ENCODE results near the gene ITGB2. TPM values are rescaled to one million over a fixed set of nuclear protein-coding genes. Genes with fewer than 3 reads are reported as not detected.
A peak's percentile ranks its signal among the peaks of the same experiment; 100 is the strongest.

Gene ITGB2
- total RNA-seq, 2 donors from 2014 or later = 13.1 to 27.1 TPM

DNA sequence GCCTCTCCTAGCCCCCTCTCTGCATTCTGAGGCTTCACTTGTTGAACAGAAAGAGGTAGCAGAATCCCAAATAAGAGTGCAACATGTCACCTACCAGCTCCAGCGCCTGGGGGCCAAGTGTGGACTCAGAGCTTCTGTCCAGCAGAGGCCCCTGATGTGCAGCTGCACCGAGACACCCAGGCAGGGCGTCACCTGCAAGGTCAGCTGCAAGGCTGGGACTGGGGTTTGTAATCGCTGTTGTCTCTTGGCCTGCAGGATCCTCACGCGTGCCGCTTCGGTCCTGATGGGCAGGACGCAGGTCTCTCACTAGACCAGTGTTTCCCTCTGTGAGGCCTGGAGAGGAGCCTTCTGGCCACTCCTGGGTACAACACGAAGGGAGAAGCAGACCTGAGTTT lies 14.8 kb upstream of the ITGB2 start:
- Histone ChIP-seq H3K4me3 (no peak overlapping the region), H3K9ac (ENCODE audit: low read depth in 2 of 2, low read length in 2 of 2) (no peak overlapping the region), H3K27ac (no peak overlapping the region), H3K27me3 (peaks cover 33% of the 10 kb centered on the region), H3K4me1 (peaks cover 10% of the 10 kb centered on the region), H3K36me3 (no peaks in the 10 kb centered on the region), H3K9me3 (no peaks in the 10 kb centered on the region)
- DNase-seq = no peak
- TF ChIP-seq, protein P1, sequence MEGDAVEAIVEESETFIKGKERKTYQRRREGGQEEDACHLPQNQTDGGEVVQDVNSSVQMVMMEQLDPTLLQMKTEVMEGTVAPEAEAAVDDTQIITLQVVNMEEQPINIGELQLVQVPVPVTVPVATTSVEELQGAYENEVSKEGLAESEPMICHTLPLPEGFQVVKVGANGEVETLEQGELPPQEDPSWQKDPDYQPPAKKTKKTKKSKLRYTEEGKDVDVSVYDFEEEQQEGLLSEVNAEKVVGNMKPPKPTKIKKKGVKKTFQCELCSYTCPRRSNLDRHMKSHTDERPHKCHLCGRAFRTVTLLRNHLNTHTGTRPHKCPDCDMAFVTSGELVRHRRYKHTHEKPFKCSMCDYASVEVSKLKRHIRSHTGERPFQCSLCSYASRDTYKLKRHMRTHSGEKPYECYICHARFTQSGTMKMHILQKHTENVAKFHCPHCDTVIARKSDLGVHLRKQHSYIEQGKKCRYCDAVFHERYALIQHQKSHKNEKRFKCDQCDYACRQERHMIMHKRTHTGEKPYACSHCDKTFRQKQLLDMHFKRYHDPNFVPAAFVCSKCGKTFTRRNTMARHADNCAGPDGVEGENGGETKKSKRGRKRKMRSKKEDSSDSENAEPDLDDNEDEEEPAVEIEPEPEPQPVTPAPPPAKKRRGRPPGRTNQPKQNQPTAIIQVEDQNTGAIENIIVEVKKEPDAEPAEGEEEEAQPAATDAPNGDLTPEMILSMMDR (IDR thresholded peaks at IDR 0.05) = no peak
- intact Hi-C loops (cut with DNase I) = no loop called here

DNA sequence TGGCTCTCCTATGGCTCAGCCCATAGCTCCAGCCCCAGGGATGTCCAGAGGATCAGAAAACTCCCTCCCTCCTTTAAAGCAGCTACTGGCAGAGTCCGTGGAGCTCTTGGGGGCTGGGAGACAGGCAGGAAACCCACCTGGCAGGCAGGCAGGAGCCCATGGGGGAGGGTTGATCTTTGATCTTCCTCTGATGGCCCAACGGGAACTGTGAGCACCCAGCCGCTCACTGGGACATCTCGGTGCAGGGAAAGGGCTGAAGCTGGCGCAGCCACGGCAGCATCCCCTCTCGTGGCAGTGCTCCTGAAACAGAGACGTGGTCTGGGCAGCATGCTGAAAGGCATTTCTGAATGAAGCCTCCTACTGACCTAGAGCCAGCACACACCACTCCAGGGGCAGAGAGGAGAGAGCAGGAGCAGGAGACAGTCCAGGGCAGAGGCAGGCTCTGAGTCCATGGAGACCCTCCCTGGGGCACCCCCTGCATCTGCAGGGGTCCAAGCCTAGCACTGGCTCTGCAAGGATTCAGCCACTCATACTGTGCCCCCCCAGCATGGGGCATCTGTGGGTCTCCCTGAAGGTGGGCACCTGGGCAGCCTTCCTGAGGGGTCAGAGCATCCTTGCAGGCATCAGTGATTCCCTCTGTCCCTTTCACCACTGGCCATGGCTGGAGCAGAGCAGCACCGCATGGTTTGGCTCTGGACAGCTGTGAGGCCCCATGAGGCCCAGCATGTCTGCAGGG lies 14.3 kb upstream of the ITGB2 start:
- Histone ChIP-seq H3K36me3 (no peaks in the 10 kb centered on the region), H3K4me1 (peaks cover 10% of the 10 kb centered on the region), H3K9me3 (no peaks in the 10 kb centered on the region), H3K9ac (ENCODE audit: low read depth in 2 of 2, low read length in 2 of 2) (no peak overlapping the region), H3K27ac (no peak overlapping the region), H3K4me3 (no peak overlapping the region), H3K27me3 (peaks cover 33% of the 10 kb centered on the region)
- no peak for DNase-seq
- intact Hi-C loops (cut with DNase I) = no loop called here
- TF ChIP-seq, protein P1 (IDR thresholded peaks at IDR 0.05) = no peak

DNA sequence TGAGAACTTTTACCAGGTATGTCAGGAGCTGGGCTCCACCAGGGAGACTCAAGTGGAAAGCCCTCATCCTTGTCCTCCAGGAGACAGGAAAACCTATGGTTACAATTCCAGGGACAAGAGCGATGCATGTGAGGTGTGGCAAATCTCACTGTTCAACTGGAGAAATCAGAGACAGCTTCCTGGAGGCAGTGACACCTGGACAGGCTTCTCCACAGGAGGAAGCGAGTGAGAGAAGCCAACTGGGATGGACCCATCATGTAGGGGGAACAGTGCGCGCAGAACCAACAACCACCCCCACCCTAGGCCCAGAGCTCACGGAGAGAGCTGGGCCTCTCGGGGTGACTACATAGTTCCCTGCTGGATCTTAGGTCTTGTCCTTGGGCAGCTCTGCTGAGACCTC lies 13.6 kb upstream of the ITGB2 start:
- H3K27me3 ChIP-seq = peaks cover 33% of the 10 kb centered on the region
- no peaks in the 10 kb centered on the region for H3K36me3 ChIP-seq
- H3K4me3 ChIP-seq = no peak overlapping the region
- no peak overlapping the region for H3K27ac ChIP-seq
- H3K9ac ChIP-seq (ENCODE audit: low read depth in 2 of 2, low read length in 2 of 2) = no peak overlapping the region
- no peak for DNase-seq
- TF ChIP-seq, protein P1 (IDR thresholded peaks at IDR 0.05) = no peak
- peaks cover 10% of the 10 kb centered on the region for H3K4me1 ChIP-seq
- H3K9me3 ChIP-seq = no peaks in the 10 kb centered on the region
- intact Hi-C loops (cut with DNase I) = no loop called here

DNA sequence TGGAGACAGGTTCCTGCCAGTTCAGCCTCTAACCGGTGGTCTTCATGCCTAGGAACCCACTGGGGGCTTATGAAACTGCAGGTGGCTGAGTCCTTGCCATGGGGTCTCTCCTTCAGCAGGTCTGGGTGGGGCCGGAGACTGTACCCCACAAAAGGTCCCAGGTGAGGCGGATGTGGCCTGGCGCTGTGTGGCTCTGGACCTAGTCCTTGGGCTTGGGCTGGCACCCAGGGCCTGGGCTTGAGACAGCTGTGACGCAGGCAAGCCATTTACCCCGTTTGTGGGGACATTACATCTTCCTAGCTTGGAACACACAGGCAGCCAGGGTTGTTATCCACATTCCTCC lies 13.2 kb upstream of the ITGB2 start:
- Histone ChIP-seq H3K9ac (ENCODE audit: low read depth in 2 of 2, low read length in 2 of 2) (no peak overlapping the region), H3K27me3 (peaks cover 33% of the 10 kb centered on the region), H3K27ac (no peak overlapping the region), H3K4me1 (peaks cover 10% of the 10 kb centered on the region), H3K9me3 (no peaks in the 10 kb centered on the region), H3K4me3 (no peak overlapping the region), H3K36me3 (no peaks in the 10 kb centered on the region)
- TF ChIP-seq, protein P1 (IDR thresholded peaks at IDR 0.05) = no peak
- intact Hi-C loops (cut with DNase I) = loop anchor here (2.0 kb wide), 1 partner anchor 43 kb away; no protein-coding TSS in a partner anchor
- DNase-seq = no peak

DNA sequence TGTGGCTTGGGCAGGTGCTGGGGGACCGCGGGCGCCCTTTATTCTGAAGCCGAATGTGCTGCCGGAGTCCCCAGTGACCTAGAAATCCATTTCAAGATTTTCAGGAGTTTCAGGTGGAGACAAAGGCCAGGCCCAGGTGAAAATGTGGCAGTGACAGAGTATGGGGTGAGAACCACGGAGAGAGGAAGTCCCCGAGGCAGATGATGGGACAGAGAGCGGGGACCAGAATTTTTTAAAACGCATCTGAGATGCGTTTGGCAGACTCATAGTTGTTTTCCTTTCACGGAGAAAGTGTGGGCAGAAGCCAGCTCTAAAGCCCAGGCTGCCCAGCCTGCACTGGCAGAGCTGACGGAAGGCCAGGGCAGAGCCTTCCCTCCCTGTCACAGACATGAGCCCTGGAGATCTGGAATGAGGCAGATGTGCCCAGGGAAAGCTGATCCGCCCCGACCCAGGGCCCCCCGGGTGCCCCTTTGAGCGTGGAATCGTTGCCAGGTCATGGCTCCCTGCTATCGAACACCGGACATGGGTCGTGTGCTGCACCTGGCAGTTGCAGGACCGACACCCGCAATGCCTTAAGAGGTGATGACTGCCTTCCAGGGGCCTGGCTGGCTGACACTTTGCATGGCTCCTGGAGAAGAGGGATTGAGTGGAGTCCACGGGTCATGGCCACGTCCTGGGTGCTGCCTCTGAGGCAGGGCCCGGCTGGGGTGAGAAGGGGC lies 12.7 kb upstream of the ITGB2 start:
- no peaks in the 10 kb centered on the region for H3K36me3 ChIP-seq
- DNase-seq = no peak
- H3K4me1 ChIP-seq = peaks cover 10% of the 10 kb centered on the region
- H3K9ac ChIP-seq (ENCODE audit: low read depth in 2 of 2, low read length in 2 of 2) = no peak overlapping the region
- intact Hi-C loops (cut with DNase I) = loop anchor here (2.0 kb wide), 1 partner anchor 43 kb away; no protein-coding TSS in a partner anchor
- peak overlapping the region; percentile 44 for H3K4me3 ChIP-seq
- TF ChIP-seq, protein P1 (IDR thresholded peaks at IDR 0.05) = no peak
- no peaks in the 10 kb centered on the region for H3K9me3 ChIP-seq
- H3K27me3 ChIP-seq = peaks cover 33% of the 10 kb centered on the region
- no peak overlapping the region for H3K27ac ChIP-seq
